ENCODE data around the gene PSMD13.

DNA sequence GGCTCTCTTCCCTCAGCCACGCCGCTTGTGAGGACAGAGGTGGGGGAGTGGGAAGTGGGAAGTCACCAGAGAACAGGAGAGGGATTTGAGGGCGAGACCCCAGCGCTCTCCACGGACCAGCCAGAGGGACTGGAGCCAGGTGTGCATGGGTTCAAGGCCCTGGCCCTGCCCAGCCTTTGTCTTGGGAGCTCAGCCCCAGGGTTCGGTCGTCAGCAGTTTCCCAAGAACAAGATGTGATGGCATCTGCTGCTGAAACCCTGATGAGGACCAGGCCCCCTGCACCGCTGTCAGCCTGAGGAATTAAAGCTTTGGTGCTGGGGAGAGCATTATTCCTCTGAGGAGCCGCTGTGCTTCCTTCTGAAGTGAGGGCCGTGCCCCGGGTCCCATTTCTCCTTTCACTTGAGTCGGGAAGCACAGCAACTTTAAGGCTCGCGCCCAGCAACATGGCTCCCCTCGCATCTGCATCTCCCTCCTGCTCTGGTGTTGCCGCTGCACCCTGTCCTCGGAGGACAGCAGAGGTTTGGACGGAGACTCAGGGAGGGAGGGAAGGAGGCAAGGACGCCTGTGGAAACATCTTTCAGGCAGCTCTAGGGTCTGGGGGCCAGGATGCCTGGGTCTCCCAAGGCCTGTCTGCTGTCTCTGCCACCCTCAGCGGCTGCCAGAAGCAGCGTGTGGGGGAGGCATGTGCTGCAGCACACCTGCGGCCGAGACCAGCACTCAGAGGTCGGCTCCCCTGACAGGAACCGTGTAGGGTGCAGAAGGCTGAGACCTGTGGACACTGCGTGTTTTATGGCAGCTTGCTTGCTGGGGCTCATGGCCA is 58.8 kb downstream of the PSMD13 start:
- no peak for TF ChIP-seq EZH2 (IDR thresholded peaks at IDR 0.05)
- no peak for TF ChIP-seq ZNF274 (IDR thresholded peaks at IDR 0.05; ENCODE audit: low read depth, low read length)
- no peak for TF ChIP-seq POLR2A (IDR thresholded peaks at IDR 0.05; ENCODE audit: borderline replicate concordance, extremely low read depth, insufficient read depth, insufficient read length)
- TF ChIP-seq, protein P1, sequence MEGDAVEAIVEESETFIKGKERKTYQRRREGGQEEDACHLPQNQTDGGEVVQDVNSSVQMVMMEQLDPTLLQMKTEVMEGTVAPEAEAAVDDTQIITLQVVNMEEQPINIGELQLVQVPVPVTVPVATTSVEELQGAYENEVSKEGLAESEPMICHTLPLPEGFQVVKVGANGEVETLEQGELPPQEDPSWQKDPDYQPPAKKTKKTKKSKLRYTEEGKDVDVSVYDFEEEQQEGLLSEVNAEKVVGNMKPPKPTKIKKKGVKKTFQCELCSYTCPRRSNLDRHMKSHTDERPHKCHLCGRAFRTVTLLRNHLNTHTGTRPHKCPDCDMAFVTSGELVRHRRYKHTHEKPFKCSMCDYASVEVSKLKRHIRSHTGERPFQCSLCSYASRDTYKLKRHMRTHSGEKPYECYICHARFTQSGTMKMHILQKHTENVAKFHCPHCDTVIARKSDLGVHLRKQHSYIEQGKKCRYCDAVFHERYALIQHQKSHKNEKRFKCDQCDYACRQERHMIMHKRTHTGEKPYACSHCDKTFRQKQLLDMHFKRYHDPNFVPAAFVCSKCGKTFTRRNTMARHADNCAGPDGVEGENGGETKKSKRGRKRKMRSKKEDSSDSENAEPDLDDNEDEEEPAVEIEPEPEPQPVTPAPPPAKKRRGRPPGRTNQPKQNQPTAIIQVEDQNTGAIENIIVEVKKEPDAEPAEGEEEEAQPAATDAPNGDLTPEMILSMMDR (IDR thresholded peaks at IDR 0.05 in 2 of 3, conservative IDR thresholded peaks at IDR 0.05 in 1 of 3; ENCODE audit: borderline replicate concordance in 1 of 3, insufficient read depth in 1 of 3, low read depth in 2 of 3, low read length in 2 of 3), result no peak
- TF ChIP-seq POLR2AphosphoS5 (IDR thresholded peaks at IDR 0.05; ENCODE audit: low read depth, low read length), result no peak
- no peak for TF ChIP-seq SIN3A (IDR thresholded peaks at IDR 0.05; ENCODE audit: low read depth)

All from HCT116 (cell line).